Fibroblast of the aortic adventitia (primary cell): ENCODE results near the gene TBPL1. TPM values are rescaled to one million over a fixed set of nuclear protein-coding genes. Genes with fewer than 3 reads are reported as not detected.

Experiments
- DNase-seq: peaks from one replicate; pipeline ENCODE4 v3.0.0-alpha.2; 2010; ENCODE audit warnings: low read depth
- H3K4me3 ChIP-seq: 2 replicates; pipeline ENCODE4 v1.5.1; 2011; ENCODE audit warnings: low read depth, mild to moderate bottlenecking, control low read depth, low read length, moderate library complexity
- total RNA-seq: library from RNA; depleted of rRNA; stranded (reverse); fragments of >200 nt; gene quantifications from 2 replicates; pipeline ENCODE4 v1.2.3, GENCODE V29; 2012; ENCODE audit warnings: low replicate concordance
- TF ChIP-seq, protein P1 (sequence below): IDR thresholded peaks from 2 replicates; pipeline ENCODE4 v1.5.1; 2011; ENCODE audit warnings: mild to moderate bottlenecking, low read length, control low read depth, inconsistent platforms; ENCODE audit not compliant: insufficient read depth

TBPL1 gene
- total RNA-seq, 1 donor: 30.2 TPM

GRCh38 chr6:133985970-133986369, 32.9 kb downstream of the TBPL1 start:
- no peak for DNase-seq
- H3K4me3 ChIP-seq: no peak overlapping the region
- TF ChIP-seq, protein P1, sequence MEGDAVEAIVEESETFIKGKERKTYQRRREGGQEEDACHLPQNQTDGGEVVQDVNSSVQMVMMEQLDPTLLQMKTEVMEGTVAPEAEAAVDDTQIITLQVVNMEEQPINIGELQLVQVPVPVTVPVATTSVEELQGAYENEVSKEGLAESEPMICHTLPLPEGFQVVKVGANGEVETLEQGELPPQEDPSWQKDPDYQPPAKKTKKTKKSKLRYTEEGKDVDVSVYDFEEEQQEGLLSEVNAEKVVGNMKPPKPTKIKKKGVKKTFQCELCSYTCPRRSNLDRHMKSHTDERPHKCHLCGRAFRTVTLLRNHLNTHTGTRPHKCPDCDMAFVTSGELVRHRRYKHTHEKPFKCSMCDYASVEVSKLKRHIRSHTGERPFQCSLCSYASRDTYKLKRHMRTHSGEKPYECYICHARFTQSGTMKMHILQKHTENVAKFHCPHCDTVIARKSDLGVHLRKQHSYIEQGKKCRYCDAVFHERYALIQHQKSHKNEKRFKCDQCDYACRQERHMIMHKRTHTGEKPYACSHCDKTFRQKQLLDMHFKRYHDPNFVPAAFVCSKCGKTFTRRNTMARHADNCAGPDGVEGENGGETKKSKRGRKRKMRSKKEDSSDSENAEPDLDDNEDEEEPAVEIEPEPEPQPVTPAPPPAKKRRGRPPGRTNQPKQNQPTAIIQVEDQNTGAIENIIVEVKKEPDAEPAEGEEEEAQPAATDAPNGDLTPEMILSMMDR: no peak

DNA sequence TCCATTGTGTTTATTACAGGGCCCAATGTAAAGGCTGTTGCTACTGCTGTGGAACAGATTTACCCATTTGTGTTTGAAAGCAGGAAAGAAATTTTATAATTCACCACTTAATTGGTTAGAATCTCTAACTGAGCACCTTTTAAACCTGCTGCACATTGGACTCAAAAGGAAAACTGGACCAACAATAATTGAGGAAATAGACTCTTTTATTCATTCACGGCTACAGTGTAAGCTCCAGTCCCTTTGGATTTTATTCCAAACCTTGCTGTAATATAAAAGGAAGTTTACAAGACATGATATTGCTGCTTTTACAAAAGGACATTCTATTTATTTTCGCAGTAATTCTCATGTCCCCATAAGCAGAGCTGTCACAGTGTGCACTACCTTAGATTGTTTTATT, 33.9 kb downstream of the TBPL1 start:
- TF ChIP-seq, protein P1: no peak
- no peak overlapping the region for H3K4me3 ChIP-seq
- no peak for DNase-seq

GRCh38 chr6:133989525-133989924, 36.5 kb downstream of the TBPL1 start:
- DNase-seq: no peak
- H3K4me3 ChIP-seq: no peak overlapping the region
- TF ChIP-seq, protein P1: no peak

DNA sequence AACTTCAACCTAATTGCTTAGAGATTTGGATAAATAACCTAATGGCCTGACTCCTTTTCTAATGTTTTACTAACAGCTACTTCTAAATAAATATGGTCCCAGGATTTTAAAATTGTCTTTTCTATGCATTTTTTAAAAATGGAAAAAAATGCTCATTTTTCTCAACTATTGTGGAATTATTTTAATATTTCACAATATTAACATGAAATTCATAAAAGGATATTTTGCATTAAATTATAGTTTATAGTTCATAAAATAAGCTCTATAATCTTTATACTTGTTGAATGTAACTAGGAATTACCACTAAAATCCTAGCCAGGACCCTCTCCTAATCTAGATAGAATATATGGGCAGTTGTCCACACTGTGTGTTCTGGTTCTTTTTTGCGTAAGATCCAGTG, 37.3 kb downstream of the TBPL1 start:
- TF ChIP-seq, protein P1: no peak
- H3K4me3 ChIP-seq: no peak overlapping the region
- DNase-seq: no peak

- peak; percentile 83 for DNase-seq
- TF ChIP-seq, protein P1: no peak
- H3K4me3 ChIP-seq: no peak overlapping the region
Observed at GRCh38 chr6:133991096-133991593, 38.1 kb downstream of the TBPL1 start.

DNA sequence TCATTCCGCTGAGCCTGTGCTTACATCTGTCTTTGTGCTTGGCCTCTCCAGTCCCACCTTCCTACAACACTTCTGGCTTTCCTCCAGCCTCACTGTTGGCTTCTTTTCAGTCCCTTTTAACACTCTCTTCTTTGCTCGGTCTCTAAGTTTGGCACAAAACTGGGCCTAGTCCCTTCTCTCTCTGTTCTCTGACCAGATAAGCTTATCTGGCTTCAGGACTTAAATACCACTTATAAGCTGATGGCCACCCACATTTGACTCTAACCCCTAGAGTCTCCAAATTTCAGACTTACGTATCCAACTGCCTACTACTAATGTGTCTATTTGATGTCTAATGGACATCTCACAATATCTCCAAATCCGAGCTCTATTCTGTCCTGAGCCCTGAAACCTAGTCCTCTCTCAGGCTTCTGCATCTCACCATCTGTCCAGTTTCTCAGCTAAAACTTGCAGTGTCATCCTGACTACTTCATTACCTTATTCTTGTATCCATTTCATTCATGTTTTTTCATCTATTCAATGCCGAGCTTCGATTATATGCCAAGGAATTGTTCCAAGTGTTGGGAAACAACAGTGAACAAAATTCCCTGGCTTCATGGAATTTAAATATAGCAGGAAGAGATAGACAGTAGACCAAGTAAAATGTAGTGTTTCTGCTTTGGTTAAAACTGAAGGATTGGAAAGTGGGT, 40.1 kb downstream of the TBPL1 start:
- no peak overlapping the region for H3K4me3 ChIP-seq
- TF ChIP-seq, protein P1: no peak
- peak; percentile 88 for DNase-seq

DNA sequence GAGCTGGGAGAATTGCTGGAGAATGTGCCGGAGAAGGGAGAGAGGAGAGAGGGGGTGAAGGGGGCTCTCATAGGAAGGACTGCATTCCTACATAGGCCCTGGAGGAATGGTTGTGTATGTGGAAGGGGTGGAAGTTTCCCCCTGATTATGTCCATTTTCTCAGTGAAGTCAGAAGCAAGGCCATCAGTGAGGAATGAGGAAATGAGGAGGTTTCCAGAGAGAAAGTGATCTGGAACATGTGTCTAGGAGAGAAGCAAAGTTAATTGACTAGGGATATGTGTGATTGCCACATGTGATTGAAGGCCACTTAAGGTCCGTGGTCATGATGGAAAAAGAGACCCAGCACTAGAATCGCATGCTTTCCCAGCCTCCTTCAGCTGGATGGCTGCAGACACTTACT, 42.3 kb downstream of the TBPL1 start:
- H3K4me3 ChIP-seq: no peak overlapping the region
- TF ChIP-seq, protein P1: no peak
- DNase-seq: no peak
